Uterus (tissue), 2 donors: ENCODE measurements around the gene ADGRL3.

Source experiments
- CTCF ChIP-seq, 4 experiments: fragments of 200-600 bp in 2 of 4; fragments of 450-650 bp in 2 of 4; sonication (generic) in 2 of 4; IDR thresholded peaks; one replicate each; pipeline ENCODE4 v1.5.1; 2016 to 2019; ENCODE audit warnings: antibody characterized with exemption in 4 of 4, mild to moderate bottlenecking in 2 of 4, moderate library complexity in 1 of 4
- POLR2A ChIP-seq, 2 donors: fragments of 450-650 bp; IDR thresholded peaks; one replicate each; pipeline ENCODE4 v1.6.1; 2016; ENCODE audit warnings: antibody characterized with exemption in 2 of 2, mild to moderate bottlenecking in 1 of 2, moderate library complexity in 1 of 2

DNA sequence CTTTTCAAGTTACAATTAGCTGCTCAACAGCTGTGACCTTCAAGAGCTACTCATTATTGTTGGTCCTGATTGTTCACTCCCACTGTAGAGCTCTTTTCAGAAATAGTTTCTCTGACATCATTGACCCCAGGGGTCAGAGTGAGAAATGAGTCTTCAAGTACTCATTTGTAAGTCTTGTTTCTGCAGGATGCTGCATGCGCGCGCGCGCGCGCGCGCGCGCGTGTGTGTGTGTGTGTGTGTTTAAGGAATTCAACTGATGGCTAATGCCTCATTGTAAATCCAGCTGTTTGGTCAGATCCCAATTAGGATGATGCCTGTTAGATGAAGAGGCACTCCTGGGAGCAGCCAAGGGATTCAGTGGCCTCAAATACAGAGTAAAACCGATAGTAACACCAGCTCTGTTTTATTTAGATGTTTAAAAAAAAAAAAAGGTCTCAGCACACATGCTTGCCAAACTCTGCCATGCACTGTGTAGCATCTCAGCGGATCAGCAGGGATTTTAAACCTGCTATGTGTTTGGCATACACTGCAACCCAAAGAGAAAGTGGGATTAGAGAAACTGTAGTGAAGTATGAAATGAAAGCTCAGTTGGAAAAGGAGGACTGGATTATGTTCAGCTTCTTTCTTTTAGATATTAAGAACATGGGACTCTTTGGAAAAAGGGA, 332.3 kb downstream of the ADGRL3 start:
- TF ChIP-seq POLR2A (IDR thresholded peaks at IDR 0.05): no peak
- no peak for TF ChIP-seq CTCF (IDR thresholded peaks at IDR 0.05)
